ENCODE measurements around the gene ABT1. TPM values are rescaled to one million over a fixed set of nuclear protein-coding genes. Genes with fewer than 3 reads are reported as not detected.

ABT1 gene
- total RNA-seq, 1 experiment from 2014 or later, result 26.7 TPM

GRCh38 chr6:26613689-26614683, 17.2 kb downstream of the ABT1 start:
- Histone ChIP-seq H3K9me2 (ENCODE audit: insufficient read depth) (peaks cover 4% of the 10 kb centered on the region; the same call in 1 of the 2 replicates), H3K27me3 (ENCODE audit: insufficient read depth, low read length) (no peaks in the 10 kb centered on the region), H3K4me3 (replicated peaks in 1 of 2; ENCODE audit: low read depth in 1 of 2, low read length in 2 of 2) (no peak overlapping the region), H3K36me3 (ENCODE audit: control insufficient read depth in 1 of 2, insufficient read depth in 2 of 2, low read length in 2 of 2) (no peaks in the 10 kb centered on the region), H2AFZ (ENCODE audit: low read depth, low read length, poor library complexity, severe bottlenecking) (no peak overlapping the region), H3K9me3 (ENCODE audit: control insufficient read depth in 1 of 2, insufficient read depth in 1 of 2, low read depth in 1 of 2, low read length in 2 of 2) (no peaks in the 10 kb centered on the region), H4K20me1 (ENCODE audit: insufficient read depth) (no peaks in the 10 kb centered on the region), H3K27ac (ENCODE audit: low read depth, low read length) (no peak overlapping the region), H3K79me2 (ENCODE audit: insufficient read depth, low read length) (no peaks in the 10 kb centered on the region), H3K4me1 (ENCODE audit: control insufficient read depth in 1 of 2, insufficient read depth in 2 of 2, low read length in 2 of 2) (no peaks in the 10 kb centered on the region), H3K4me2 (ENCODE audit: low read length) (no peak overlapping the region), H3K9ac (ENCODE audit: low read length) (no peak overlapping the region)
- POLR2A ChIA-PET, result no interaction called here
- TF ChIP-seq ZBTB33 (IDR thresholded peaks at IDR 0.05; ENCODE audit: extremely low read depth, insufficient replicate concordance, low read length) (no peak), POLR2A (IDR thresholded peaks at IDR 0.05; ENCODE audit: borderline replicate concordance, extremely low read depth, insufficient read depth, insufficient read length) (no peak), CEBPB (IDR thresholded peaks at IDR 0.05; ENCODE audit: low read depth) (no peak), TCF7L2 (IDR thresholded peaks at IDR 0.05; ENCODE audit: borderline replicate concordance, extremely low read depth, insufficient read depth, insufficient read length) (no peak), SRF (IDR thresholded peaks at IDR 0.05; ENCODE audit: low read depth) (no peak), CBX3 (IDR thresholded peaks at IDR 0.05; ENCODE audit: low read depth) (no peak), EZH2 (IDR thresholded peaks at IDR 0.05) (no peak)
- TF ChIP-seq, protein P1, sequence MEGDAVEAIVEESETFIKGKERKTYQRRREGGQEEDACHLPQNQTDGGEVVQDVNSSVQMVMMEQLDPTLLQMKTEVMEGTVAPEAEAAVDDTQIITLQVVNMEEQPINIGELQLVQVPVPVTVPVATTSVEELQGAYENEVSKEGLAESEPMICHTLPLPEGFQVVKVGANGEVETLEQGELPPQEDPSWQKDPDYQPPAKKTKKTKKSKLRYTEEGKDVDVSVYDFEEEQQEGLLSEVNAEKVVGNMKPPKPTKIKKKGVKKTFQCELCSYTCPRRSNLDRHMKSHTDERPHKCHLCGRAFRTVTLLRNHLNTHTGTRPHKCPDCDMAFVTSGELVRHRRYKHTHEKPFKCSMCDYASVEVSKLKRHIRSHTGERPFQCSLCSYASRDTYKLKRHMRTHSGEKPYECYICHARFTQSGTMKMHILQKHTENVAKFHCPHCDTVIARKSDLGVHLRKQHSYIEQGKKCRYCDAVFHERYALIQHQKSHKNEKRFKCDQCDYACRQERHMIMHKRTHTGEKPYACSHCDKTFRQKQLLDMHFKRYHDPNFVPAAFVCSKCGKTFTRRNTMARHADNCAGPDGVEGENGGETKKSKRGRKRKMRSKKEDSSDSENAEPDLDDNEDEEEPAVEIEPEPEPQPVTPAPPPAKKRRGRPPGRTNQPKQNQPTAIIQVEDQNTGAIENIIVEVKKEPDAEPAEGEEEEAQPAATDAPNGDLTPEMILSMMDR (IDR thresholded peaks at IDR 0.05 in 2 of 3, conservative IDR thresholded peaks at IDR 0.05 in 1 of 3; ENCODE audit: borderline replicate concordance in 1 of 3, insufficient read depth in 1 of 3, low read depth in 2 of 3, low read length in 2 of 3), result no peak
- TF ChIP-seq, protein P2, sequence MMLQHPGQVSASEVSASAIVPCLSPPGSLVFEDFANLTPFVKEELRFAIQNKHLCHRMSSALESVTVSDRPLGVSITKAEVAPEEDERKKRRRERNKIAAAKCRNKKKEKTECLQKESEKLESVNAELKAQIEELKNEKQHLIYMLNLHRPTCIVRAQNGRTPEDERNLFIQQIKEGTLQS (IDR thresholded peaks at IDR 0.05), result no peak
- CTCF ChIA-PET, result no interaction called here
- intact Hi-C loops (cut with micrococcal nuclease), result no loop called here
- no TSS peak for BruUV-seq (replicated peaks)
- ATAC-seq, result no peak
- DNase-seq (ENCODE audit: low read depth, low spot score), result no peak
- RAD21 ChIA-PET (ENCODE audit: low non-redundant PET in 1 of 2, low total read pairs in 2 of 2, uncharacterized antibody in 2 of 2, unreplicated experiment in 2 of 2), result no interaction called here

Data from HCT116 (cell line).